Thyroid gland (tissue), 4 donors: ENCODE results near the gene AURKB.

Source experiments
- POLR2A ChIP-seq, 2 donors: fragments of 450-650 bp; IDR thresholded peaks; one replicate each; pipeline ENCODE4 v1.6.1; 2017; ENCODE audit warnings: antibody characterized with exemption in 2 of 2, mild to moderate bottlenecking in 2 of 2, moderate library complexity in 1 of 2
- TF ChIP-seq, protein P1 (sequence below), 6 experiments: fragments of 200-600 bp in 3 of 6; fragments of 450-650 bp in 3 of 6; sonication (generic) in 3 of 6; IDR thresholded peaks; one replicate each; pipeline ENCODE4 v1.5.1; 2016 to 2019; ENCODE audit warnings: antibody characterized with exemption in 6 of 6, mild to moderate bottlenecking in 2 of 6, inconsistent platforms in 1 of 6, moderate library complexity in 1 of 6

GRCh38 chr17:8220783-8221662 lies 10.6 kb upstream of the AURKB start:
- TF ChIP-seq, protein P1, sequence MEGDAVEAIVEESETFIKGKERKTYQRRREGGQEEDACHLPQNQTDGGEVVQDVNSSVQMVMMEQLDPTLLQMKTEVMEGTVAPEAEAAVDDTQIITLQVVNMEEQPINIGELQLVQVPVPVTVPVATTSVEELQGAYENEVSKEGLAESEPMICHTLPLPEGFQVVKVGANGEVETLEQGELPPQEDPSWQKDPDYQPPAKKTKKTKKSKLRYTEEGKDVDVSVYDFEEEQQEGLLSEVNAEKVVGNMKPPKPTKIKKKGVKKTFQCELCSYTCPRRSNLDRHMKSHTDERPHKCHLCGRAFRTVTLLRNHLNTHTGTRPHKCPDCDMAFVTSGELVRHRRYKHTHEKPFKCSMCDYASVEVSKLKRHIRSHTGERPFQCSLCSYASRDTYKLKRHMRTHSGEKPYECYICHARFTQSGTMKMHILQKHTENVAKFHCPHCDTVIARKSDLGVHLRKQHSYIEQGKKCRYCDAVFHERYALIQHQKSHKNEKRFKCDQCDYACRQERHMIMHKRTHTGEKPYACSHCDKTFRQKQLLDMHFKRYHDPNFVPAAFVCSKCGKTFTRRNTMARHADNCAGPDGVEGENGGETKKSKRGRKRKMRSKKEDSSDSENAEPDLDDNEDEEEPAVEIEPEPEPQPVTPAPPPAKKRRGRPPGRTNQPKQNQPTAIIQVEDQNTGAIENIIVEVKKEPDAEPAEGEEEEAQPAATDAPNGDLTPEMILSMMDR (IDR thresholded peaks at IDR 0.05), result peak in 1 of 6 experiments; percentile 4
- peak in 1 of 2 donors; percentile 36 for TF ChIP-seq POLR2A (IDR thresholded peaks at IDR 0.05)
